ENCODE data around the gene UBTF. TPM values are rescaled to one million over a fixed set of nuclear protein-coding genes. Genes with fewer than 3 reads are reported as not detected.

UBTF gene
- total and polyA plus RNA-seq, 9 of the 15 experiments (the other 6 are each of a cell fraction or from before 2014, with no cell fraction given): 1.2 to 113 (median 83.6) TPM

DNA sequence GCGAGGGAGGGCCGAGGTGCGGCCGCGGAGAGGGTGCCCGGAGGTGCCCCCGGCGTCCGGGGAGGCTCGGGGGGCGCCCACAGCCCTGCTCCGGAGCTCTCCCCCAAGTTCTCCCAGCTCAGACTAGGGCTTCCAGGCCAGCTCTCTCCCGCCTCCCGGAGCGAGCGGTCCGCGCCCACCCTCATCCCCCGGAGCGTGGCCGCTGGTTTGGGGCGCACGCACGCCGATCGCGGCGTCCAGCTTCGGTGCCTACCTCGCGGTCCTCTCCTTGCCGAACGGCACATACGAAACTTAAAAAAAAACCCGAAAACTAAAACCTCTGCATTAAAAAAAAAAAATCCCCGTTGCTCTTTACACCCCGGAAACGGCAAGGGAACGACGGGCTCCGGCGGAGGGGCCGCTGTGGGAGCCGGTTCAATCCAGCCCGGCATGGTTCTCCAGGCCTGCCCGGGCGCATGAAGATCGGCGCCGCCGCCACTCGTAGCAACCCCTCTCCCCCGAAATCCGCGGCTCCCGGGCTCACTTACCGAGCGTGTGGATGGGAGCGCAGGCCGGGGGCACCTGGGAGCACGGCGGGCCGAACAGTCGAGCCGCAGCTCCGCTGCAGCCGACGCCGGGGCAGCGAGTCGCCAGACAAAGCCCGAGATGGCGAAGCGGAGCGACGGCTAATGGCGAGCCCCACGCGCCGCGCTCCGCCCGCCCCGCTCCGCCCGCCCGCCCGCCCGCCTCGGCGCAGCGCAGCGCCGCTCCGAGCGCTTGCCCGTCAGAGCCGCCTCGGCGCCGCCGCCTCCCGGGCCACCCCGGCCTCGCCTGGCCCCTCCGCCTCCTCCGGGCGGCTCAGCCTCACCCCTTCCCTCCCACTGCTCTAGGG lies 973 bp upstream of the UBTF start (continued):
- TF ChIP-seq ZNF584 (CRISPR knock-in tag; IDR thresholded peaks at IDR 0.05; ENCODE audit: low read depth) (no peak), ZNF23 (CRISPR knock-in tag; IDR thresholded peaks at IDR 0.05) (no peak), PHF8 (IDR thresholded peaks at IDR 0.05; ENCODE audit: borderline replicate concordance, low read length) (peak; percentile 54; the same call in 1 of the 2 replicates), ESRRA (IDR thresholded peaks at IDR 0.05; ENCODE audit: borderline replicate concordance, low read depth) (no peak), HOXB6 (CRISPR knock-in tag; IDR thresholded peaks at IDR 0.05; ENCODE audit: borderline replicate concordance) (no peak), L3MBTL2 (IDR thresholded peaks at IDR 0.05) (peak; percentile 33; the same call in 1 of the 2 replicates), SRSF7 (optimal IDR thresholded peaks at IDR 0.05; ENCODE audit: low read depth, low read length) (no peak), BHLHE40 (IDR thresholded peaks at IDR 0.05; ENCODE audit: low read length) (no peak), ZNF253 (CRISPR knock-in tag; conservative IDR thresholded peaks at IDR 0.05) (no peak), CC2D1A (IDR thresholded peaks at IDR 0.05) (no peak), MTA2 (IDR thresholded peaks at IDR 0.05; ENCODE audit: low read depth) (no peak), NFRKB (IDR thresholded peaks at IDR 0.05; ENCODE audit: low read depth) (0 out of 2 replicates have a peak, but pooled peaks have one; percentile 50), JUN (IDR thresholded peaks at IDR 0.05; ENCODE audit: borderline replicate concordance, low read depth, low read length) (no peak), JUN (CRISPR knock-in tag; IDR thresholded peaks at IDR 0.05; ENCODE audit: borderline replicate concordance) (no peak), LARP7 (IDR thresholded peaks at IDR 0.05) (no peak), EZH2 (IDR thresholded peaks at IDR 0.05; ENCODE audit: borderline replicate concordance, low read depth, low read length) (no peak), ETS2 (tag; IDR thresholded peaks at IDR 0.05; ENCODE audit: borderline replicate concordance, poor library complexity, severe bottlenecking) (no peak), ZNF217 (CRISPR knock-in tag; IDR thresholded peaks at IDR 0.05) (no peak), HMG20A (CRISPR knock-in tag; conservative IDR thresholded peaks at IDR 0.05) (no peak)
- TF ChIP-seq, protein P1, sequence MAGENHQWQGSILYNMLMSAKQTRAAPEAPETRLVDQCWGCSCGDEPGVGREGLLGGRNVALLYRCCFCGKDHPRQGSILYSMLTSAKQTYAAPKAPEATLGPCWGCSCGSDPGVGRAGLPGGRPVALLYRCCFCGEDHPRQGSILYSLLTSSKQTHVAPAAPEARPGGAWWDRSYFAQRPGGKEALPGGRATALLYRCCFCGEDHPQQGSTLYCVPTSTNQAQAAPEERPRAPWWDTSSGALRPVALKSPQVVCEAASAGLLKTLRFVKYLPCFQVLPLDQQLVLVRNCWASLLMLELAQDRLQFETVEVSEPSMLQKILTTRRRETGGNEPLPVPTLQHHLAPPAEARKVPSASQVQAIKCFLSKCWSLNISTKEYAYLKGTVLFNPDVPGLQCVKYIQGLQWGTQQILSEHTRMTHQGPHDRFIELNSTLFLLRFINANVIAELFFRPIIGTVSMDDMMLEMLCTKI (IDR thresholded peaks at IDR 0.05; ENCODE audit: partially characterized antibody): no peak
- TF ChIP-seq, protein P2, sequence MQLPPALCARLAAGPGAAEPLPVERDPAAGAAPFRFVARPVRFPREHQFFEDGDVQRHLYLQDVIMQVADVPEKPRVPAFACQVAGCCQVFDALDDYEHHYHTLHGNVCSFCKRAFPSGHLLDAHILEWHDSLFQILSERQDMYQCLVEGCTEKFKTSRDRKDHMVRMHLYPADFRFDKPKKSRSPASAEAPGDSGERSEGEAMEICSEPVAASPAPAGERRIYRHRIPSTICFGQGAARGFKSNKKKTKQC (CRISPR knock-in tag; IDR thresholded peaks at IDR 0.05): no peak
- TF ChIP-seq, protein P3, sequence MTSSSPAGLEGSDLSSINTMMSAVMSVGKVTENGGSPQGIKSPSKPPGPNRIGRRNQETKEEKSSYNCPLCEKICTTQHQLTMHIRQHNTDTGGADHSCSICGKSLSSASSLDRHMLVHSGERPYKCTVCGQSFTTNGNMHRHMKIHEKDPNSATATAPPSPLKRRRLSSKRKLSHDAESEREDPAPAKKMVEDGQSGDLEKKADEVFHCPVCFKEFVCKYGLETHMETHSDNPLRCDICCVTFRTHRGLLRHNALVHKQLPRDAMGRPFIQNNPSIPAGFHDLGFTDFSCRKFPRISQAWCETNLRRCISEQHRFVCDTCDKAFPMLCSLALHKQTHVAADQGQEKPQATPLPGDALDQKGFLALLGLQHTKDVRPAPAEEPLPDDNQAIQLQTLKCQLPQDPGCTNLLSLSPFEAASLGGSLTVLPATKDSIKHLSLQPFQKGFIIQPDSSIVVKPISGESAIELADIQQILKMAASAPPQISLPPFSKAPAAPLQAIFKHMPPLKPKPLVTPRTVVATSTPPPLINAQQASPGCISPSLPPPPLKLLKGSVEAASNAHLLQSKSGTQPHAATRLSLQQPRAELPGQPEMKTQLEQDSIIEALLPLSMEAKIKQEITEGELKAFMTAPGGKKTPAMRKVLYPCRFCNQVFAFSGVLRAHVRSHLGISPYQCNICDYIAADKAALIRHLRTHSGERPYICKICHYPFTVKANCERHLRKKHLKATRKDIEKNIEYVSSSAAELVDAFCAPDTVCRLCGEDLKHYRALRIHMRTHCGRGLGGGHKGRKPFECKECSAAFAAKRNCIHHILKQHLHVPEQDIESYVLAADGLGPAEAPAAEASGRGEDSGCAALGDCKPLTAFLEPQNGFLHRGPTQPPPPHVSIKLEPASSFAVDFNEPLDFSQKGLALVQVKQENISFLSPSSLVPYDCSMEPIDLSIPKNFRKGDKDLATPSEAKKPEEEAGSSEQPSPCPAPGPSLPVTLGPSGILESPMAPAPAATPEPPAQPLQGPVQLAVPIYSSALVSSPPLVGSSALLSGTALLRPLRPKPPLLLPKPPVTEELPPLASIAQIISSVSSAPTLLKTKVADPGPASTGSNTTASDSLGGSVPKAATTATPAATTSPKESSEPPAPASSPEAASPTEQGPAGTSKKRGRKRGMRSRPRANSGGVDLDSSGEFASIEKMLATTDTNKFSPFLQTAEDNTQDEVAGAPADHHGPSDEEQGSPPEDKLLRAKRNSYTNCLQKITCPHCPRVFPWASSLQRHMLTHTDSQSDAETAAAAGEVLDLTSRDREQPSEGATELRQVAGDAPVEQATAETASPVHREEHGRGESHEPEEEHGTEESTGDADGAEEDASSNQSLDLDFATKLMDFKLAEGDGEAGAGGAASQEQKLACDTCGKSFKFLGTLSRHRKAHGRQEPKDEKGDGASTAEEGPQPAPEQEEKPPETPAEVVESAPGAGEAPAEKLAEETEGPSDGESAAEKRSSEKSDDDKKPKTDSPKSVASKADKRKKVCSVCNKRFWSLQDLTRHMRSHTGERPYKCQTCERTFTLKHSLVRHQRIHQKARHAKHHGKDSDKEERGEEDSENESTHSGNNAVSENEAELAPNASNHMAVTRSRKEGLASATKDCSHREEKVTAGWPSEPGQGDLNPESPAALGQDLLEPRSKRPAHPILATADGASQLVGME (CRISPR knock-in tag; IDR thresholded peaks at IDR 0.05): no peak

Data from K562 (cell line).